ENCODE results near the gene GALNT17.

DNA sequence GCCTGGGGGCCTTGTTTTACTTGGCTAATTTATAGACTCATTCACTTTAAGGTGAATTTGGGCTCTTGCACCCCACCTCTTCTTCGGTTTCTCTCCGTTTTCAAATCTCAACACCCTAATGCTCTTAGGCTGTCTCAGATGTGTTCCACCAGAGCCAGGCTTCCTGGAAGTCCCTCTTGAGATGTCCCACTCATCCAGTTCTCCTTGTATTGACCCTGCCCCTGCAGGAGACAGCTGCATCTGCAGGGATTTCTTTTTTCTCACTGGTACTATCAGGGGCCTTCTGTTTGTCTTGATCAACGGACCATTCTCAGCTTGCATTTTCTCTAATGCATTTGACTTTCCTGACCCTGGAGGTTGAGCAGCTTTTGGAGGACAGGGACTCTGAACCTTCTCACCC, 279.5 kb downstream of the GALNT17 start:
- TF ChIP-seq, protein P1, sequence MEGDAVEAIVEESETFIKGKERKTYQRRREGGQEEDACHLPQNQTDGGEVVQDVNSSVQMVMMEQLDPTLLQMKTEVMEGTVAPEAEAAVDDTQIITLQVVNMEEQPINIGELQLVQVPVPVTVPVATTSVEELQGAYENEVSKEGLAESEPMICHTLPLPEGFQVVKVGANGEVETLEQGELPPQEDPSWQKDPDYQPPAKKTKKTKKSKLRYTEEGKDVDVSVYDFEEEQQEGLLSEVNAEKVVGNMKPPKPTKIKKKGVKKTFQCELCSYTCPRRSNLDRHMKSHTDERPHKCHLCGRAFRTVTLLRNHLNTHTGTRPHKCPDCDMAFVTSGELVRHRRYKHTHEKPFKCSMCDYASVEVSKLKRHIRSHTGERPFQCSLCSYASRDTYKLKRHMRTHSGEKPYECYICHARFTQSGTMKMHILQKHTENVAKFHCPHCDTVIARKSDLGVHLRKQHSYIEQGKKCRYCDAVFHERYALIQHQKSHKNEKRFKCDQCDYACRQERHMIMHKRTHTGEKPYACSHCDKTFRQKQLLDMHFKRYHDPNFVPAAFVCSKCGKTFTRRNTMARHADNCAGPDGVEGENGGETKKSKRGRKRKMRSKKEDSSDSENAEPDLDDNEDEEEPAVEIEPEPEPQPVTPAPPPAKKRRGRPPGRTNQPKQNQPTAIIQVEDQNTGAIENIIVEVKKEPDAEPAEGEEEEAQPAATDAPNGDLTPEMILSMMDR (conservative IDR thresholded peaks at IDR 0.05; ENCODE audit: low read depth, low read length), result no peak
- no peak for TF ChIP-seq EZH2 (IDR thresholded peaks at IDR 0.05; ENCODE audit: borderline replicate concordance, low read depth, low read length, poor library complexity, severe bottlenecking)

Measured in A673 (cell line).